GM12892 (cell line): ENCODE results near the gene RNASET2.
A peak's percentile ranks its signal among the peaks of the same experiment; 100 is the strongest.

Experiments used
- DNase-seq: peaks from one replicate; pipeline ENCODE4 v3.0.0; 2011; ENCODE audit not compliant: insufficient read length
- FAIRE-seq: peaks from 2 replicates; lab custom pipeline; 2011; peaks lifted over from hg19 to GRCh38; lab: Jason Lieb, UNC
- POLR2A ChIP-seq: IDR thresholded peaks from 2 replicates; pipeline ENCODE4 v1.6.1; 2011; ENCODE audit warnings: low read depth, low read length, control low read depth
- POLR2AphosphoS5 ChIP-seq: IDR thresholded peaks from 2 replicates; pipeline ENCODE4 v1.6.1; 2011; ENCODE audit warnings: low read depth, low read length, control low read depth
- TAF1 ChIP-seq: IDR thresholded peaks from 2 replicates; pipeline ENCODE4 v1.6.1; 2011; ENCODE audit warnings: low read depth, mild to moderate bottlenecking, control low read depth, low read length, borderline replicate concordance

Gene RNASET2

DNA sequence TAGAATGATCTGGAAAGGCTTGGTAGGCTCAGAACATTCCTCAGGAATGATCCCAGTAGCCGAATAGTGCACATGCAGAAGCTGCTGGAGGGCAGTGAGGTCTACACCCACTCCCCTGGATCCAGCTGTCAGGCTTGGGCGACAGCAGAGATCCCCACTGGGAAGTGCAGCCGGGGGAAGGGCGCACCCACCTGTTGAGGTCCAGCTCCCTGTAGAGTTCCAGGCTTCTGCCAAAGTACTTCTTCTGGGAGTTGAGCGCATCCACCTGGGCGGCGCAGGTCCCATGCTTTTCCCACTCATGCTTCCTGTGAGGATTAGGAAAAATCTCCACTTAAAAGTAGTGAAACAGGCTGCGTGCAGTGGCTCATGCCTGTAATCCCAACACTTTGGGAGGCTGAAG lies 17.6 kb downstream of the RNASET2 start:
- TF ChIP-seq TAF1 (no peak), POLR2A (no peak), POLR2AphosphoS5 (no peak)
- no peak for FAIRE-seq
- no peak for DNase-seq

DNA sequence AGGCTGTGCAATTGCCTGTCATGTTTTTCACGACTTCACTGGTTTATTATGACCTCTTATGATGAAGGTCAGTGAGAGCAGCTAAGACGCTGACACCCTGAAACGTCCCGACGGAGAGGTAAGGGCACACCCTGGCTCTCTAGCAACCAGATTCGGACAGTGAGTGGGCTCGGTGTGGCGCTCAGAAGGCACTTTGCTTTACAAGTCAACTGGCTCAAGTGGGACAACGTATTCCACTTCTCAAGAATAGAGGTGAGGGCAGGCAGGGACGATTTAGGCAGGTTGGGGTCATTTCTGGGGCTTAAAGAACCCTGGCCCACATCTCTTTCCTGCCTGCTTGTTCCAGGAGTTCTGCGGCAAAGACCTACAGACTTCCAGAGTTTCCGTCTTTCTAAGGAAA lies 18.2 kb downstream of the RNASET2 start:
- DNase-seq (no peak), FAIRE-seq (no peak)
- TF ChIP-seq POLR2A (no peak), POLR2AphosphoS5 (no peak), TAF1 (no peak)

DNA sequence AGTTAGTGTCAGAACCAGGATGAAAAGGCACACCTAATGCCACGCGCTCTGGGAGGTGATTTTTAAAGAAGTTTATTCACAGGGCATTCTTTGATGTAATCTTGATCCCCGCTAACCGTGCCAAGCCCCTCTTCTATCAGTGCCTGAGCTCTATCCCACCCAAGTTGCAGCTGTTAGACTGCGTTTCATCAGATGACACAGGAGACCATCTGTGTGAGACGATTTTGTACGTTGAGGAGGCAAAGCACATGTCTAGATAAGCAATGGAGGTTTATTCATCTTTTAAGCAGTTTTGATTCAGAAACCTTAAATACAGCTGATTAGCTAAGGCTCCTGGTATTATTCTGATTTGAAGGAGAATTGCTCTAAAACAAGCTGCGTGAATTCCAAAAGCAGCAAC lies 18.6 kb downstream of the RNASET2 start:
- DNase-seq (no peak), FAIRE-seq (no peak)
- TF ChIP-seq POLR2A (no peak), POLR2AphosphoS5 (no peak), TAF1 (no peak)

DNA sequence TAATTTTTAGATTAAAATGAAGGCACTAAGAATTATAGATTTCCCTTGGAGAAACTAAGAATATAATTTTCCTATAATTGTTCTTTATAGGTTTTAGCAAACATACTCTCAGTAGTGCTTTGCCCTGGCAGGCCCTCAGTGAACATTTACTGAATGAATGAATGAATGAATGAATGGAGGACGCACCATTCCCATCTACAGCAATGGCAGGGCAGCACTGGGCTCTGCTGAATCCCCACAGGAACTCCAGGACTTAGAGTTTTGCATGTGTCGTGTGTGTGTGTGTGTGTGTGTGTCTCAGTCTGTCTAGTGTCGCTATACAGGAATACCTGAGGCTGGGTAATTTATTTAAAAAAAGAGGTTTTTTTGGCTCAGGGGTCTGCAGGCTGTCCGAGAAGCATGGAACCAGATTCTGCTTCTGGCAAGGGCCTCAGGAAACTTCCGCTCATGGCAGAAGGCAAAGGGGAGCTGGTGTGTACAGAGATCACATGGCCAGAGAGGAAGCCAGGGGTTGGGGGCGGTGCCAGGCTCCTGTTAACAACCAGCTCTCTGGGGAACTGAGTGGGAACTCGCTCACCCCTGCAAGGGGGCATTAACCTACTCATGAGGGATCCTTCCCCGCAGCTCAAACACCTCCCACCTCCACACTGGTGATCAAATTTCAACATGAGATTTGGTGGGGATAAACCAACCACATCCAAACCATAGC lies 20.1 kb downstream of the RNASET2 start:
- no peak for TF ChIP-seq POLR2A
- no peak for TF ChIP-seq TAF1
- no peak for TF ChIP-seq POLR2AphosphoS5
- FAIRE-seq, result no peak

DNA sequence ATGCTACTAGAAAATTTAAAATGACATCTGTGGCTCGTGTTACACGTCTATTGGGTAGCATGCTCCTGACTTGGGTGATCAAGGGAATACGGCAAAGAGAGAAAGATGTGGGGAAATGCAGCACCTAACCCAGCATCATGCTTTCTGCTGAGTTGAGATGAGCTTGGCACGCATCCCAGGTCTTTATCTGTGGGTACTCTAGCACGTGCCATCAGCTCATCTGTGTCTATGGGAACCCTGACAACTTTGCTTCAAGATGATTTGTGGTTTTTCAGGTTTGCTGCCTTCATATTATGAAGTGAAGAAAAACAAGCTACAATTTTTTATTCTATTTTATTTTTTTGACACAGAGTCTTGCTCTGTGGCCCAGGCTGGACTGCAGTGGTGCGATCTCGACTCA lies 21.0 kb downstream of the RNASET2 start:
- FAIRE-seq (no peak), DNase-seq (no peak)
- TF ChIP-seq POLR2A, result no peak

More for the DNA sequence above, 20.1 kb downstream of the RNASET2 start:
- DNase-seq, result no peak

DNA sequence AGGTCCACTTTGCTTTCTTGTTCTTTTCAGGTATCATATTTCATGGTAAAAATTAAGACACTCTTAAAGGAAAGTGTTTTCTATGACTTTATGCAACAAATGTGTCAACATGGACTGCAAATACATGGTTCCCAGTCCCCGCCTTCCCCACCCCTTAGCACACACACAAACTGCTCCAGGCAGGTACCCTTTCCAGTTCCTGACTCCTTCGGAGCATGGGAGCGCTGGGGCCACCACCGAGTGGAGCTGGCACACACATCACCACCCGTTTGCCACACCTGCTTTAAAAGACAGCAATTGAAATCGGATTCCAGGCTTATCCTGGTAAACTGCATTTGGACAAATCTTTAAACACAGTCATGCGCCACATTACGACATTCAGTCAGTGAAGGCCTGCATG lies 22.2 kb downstream of the RNASET2 start:
- TF ChIP-seq POLR2A (no peak), TAF1 (no peak), POLR2AphosphoS5 (no peak)
- DNase-seq, result no peak
- FAIRE-seq, result no peak

DNA sequence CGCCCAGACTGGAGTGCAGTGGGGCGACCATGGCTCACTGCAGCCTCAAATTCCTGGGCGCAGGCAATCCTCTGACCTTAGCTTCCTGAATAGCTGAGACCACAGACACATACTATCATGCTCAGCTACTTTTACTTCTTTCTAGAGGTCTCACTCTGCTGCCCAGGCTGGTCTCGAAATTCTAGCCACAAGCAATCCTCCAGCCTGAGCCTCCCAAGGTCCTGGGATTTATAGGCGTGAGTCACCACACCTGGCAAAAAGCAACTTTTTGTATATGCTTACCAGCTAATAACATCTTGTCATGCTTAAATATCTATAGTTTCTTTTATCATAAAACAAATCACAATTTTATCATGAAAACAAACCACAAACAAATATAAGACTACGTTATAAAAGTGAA lies 23.0 kb downstream of the RNASET2 start:
- no peak for TF ChIP-seq POLR2AphosphoS5
- TF ChIP-seq TAF1, result no peak
- no peak for TF ChIP-seq POLR2A
- no peak for DNase-seq
- no peak for FAIRE-seq

DNA sequence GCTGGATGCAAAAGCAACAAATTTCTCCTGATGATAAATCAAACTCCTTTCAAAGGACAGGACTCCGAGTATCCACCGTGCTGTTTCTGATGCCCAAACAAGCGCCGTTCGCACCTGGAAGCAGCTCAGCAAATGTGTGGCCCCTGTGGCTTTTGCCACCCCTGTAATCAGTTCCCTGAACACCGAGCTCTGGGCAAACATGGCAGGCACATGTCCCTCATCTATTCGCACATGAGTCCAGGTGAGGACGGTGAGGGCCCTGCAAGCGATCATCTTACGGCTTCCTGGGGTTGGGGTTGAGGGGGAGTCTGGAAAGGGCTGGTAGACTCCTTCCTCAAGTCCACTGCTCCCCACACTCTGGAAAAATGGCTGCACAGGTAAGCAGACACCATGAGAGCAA lies 23.7 kb downstream of the RNASET2 start:
- TF ChIP-seq POLR2A (no peak), TAF1 (no peak), POLR2AphosphoS5 (no peak)
- no peak for DNase-seq
- no peak for FAIRE-seq

DNA sequence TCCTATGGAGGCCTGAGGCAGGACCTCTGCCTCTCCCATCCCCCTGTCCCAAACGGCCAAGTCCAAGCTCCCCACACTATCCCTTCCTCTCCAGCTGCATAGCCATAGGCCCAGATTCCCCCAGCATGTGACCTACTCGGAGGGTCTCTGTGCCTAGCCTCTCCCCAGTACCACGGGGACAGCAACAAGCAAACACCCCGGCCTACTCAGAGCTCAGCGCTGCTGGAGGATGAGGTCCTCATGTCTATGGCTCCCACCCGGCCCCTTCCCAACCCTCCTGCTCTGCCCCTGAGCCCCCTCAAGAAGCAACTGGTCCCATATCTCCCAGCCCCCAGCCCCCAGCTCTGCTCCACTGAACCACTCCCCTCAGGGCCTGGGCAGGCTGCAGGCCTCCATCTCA lies 24.2 kb downstream of the RNASET2 start:
- TF ChIP-seq POLR2A, result no peak
- no peak for TF ChIP-seq POLR2AphosphoS5
- no peak for TF ChIP-seq TAF1
- FAIRE-seq, result no peak
- DNase-seq, result no peak

DNA sequence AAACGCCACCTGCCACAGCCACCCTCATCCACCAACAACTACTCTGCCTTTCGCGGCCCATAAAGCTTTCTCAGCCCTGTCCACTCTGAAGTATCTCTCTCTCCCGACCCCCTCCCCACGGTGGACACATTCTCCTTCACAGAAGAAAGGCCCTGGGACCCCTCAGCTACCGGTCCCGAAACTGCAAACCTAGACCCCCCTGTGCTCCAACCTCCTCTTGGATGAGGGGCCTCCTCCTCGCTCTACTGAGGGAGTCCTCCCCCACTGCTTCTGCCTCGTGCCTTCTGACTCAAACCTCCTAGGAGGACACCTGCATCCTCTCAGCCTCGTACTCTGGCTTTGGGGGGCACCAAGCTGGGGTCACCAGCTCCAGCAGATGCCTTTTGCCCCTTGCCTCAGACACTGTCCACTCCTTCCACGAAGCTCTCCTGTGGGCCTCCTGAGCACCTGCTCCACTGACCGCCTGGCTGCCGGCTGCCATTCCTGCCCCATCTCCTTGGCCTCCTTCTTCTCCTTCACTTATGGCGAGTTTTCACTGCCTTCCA lies 24.9 kb downstream of the RNASET2 start:
- TF ChIP-seq POLR2AphosphoS5 (no peak), TAF1 (no peak), POLR2A (no peak)
- FAIRE-seq (no peak), DNase-seq (no peak)

DNA sequence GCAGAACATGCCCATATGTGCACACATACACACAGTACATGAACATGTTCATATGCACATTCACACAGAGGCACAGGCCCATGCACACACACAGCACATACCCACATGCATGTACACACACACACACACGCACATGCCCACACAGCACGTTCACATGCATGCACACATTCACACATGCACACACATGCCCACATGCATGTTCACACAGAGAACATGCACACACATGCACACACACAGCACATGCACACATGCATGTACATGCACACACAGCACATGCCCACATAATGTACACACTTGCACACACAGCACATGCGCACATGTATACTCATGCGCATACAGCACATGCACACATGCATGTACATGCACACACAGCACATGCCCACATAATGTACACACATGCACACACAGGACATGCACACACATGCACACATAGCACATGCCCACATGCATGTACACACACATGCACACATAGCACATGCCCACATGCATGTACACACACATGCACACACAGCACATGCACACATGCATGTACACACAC lies 25.9 kb downstream of the RNASET2 start:
- no peak for TF ChIP-seq TAF1
- TF ChIP-seq POLR2AphosphoS5, result no peak
- TF ChIP-seq POLR2A, result no peak
- FAIRE-seq (peak; percentile 79), DNase-seq (no peak)

DNA sequence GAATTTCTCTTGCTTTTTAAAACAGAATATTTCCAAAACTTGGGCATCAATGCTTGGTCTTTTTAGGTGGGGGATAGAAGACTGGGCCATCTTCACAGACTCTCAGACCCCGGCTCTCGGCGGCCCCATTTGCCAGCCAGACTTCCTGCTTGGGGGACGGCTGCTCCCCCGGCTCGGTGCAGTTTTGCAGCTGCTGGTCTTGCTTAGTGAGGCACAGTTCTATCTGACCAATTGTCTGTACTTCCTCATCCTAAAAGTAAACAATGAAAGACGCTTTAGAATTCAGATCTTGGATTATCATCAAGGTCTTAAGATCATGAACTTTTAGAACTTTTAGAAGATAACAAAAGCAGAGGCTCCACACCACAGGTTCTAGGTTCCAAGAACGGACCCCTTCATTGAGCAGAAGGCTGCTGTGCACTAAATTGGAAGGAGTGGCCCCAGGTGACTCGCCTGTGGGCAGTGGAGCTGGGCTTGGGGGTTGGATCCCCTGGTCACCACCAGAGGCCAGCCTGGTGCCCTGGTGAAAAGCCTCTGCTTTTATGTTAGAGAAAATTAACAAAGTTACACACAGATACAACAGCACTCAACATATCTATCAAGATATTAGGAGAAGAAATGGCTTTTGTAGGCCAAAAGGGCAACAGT lies 26.7 kb downstream of the RNASET2 start:
- TF ChIP-seq POLR2A (no peak), POLR2AphosphoS5 (no peak), TAF1 (no peak)
- DNase-seq, result no peak
- no peak for FAIRE-seq
